ENCODE measurements around the gene CDT1. TPM values are rescaled to one million over a fixed set of nuclear protein-coding genes. Genes with fewer than 3 reads are reported as not detected.

Gene CDT1
- total RNA-seq, 1 experiment from 2014 or later = 16.6 TPM

DNA sequence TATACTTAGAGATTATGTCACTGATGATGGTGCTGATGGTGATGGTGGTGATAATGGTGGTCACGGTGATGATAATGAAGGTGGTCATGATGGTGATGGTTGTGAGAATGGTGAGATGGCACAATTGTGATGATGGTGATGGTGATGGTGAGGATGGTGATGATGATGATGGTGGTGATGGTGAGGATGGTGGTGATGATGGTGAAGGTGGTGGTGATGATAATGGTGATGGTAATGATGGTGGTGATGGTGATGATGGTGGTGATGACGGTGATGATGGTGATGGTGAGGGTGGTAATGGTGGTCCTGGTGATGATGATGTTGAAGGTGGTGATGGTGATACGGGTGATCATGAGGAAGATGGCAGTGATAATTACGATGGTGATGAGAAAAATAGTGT, 5.5 kb upstream of the CDT1 start:
- no peak overlapping the region for H3K27ac Mint-ChIP-seq (ENCODE audit: low read depth, unreplicated experiment)
- H3K9me3 Mint-ChIP-seq (ENCODE audit: unreplicated experiment) = no peaks in the 10 kb centered on the region
- ChIA-PET POLR2A (interaction anchor here (1.3 kb wide), 1 partner anchor 14 kb away, joined by 3 read pairs; no protein-coding TSS in a partner anchor), CTCF (interaction anchor here (1.2 kb wide), 1 partner anchor 12 kb away, joined by 5 read pairs; no protein-coding TSS in a partner anchor)
- H3K36me3 Mint-ChIP-seq (ENCODE audit: insufficient read depth, unreplicated experiment) = peaks cover 4% of the 10 kb centered on the region
- TF ChIP-seq, protein P1, sequence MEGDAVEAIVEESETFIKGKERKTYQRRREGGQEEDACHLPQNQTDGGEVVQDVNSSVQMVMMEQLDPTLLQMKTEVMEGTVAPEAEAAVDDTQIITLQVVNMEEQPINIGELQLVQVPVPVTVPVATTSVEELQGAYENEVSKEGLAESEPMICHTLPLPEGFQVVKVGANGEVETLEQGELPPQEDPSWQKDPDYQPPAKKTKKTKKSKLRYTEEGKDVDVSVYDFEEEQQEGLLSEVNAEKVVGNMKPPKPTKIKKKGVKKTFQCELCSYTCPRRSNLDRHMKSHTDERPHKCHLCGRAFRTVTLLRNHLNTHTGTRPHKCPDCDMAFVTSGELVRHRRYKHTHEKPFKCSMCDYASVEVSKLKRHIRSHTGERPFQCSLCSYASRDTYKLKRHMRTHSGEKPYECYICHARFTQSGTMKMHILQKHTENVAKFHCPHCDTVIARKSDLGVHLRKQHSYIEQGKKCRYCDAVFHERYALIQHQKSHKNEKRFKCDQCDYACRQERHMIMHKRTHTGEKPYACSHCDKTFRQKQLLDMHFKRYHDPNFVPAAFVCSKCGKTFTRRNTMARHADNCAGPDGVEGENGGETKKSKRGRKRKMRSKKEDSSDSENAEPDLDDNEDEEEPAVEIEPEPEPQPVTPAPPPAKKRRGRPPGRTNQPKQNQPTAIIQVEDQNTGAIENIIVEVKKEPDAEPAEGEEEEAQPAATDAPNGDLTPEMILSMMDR (IDR thresholded peaks at IDR 0.05; ENCODE audit: unreplicated experiment) = no peak
- no peak for DNase-seq (ENCODE audit: unreplicated experiment)
- H3K27me3 Mint-ChIP-seq (ENCODE audit: insufficient read depth, unreplicated experiment) = no peaks in the 10 kb centered on the region
- no TSS peak for BruUV-seq (replicated peaks)
- no peaks in the 10 kb centered on the region for H3K4me1 Mint-ChIP-seq (ENCODE audit: insufficient read depth, unreplicated experiment)
- no peak overlapping the region for H3K4me3 Mint-ChIP-seq (ENCODE audit: unreplicated experiment)
- intact Hi-C loops (cut with micrococcal nuclease) = no loop called here

DNA sequence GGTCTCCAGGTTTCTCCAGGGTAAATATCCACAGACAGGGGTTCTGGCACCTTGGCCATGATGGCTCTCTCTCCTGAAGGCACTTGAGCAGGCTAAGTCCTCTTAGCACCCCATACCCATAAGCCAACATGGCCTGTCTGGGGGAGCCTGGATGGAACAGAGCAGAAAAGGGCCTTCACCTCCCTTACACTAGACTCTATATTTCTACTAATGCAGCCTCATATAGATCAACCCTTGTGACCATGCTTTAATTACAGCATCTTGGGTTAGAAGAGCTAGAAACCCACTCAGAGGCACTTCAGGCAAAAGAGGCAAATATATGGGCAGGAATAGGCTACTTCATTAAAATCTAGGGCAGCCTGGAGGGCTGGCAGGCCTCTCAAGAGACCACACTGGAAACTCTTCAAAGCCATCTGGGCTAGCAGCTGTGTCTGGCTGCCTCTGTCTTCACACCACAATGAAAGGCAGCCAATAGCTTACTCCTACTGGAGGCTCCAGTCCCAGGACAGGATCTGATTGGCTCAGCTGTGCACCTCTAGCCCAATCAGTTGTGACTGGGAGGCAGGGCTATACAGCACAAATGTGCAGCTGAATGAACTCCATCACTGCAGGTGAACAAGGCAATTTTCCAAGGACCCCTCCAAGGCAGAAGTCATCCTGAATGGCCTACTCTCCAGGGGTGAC, 4.7 kb upstream of the CDT1 start:
- no TSS peak for BruUV-seq (replicated peaks)
- no peak overlapping the region for H3K27ac Mint-ChIP-seq (ENCODE audit: low read depth, unreplicated experiment)
- no peaks in the 10 kb centered on the region for H3K27me3 Mint-ChIP-seq (ENCODE audit: insufficient read depth, unreplicated experiment)
- no peaks in the 10 kb centered on the region for H3K9me3 Mint-ChIP-seq (ENCODE audit: unreplicated experiment)
- no peak for DNase-seq (ENCODE audit: unreplicated experiment)
- intact Hi-C loops (cut with micrococcal nuclease) = no loop called here
- peaks cover 5% of the 10 kb centered on the region for H3K36me3 Mint-ChIP-seq (ENCODE audit: insufficient read depth, unreplicated experiment)
- no peaks in the 10 kb centered on the region for H3K4me1 Mint-ChIP-seq (ENCODE audit: insufficient read depth, unreplicated experiment)
- no peak overlapping the region for H3K4me3 Mint-ChIP-seq (ENCODE audit: unreplicated experiment)
- ChIA-PET POLR2A (interaction anchor here (1.0 to 1.3 kb wide), 2 partner anchors 11 to 15 kb away, joined by 3 to 4 read pairs; no protein-coding TSS in a partner anchor), CTCF (interaction anchor here (0.5 to 1.5 kb wide), 3 partner anchors 14 to 62 kb away, joined by 3 to 9 read pairs (median 6); no protein-coding TSS in a partner anchor)
- TF ChIP-seq, protein P1 (IDR thresholded peaks at IDR 0.05; ENCODE audit: unreplicated experiment) = no peak

DNA sequence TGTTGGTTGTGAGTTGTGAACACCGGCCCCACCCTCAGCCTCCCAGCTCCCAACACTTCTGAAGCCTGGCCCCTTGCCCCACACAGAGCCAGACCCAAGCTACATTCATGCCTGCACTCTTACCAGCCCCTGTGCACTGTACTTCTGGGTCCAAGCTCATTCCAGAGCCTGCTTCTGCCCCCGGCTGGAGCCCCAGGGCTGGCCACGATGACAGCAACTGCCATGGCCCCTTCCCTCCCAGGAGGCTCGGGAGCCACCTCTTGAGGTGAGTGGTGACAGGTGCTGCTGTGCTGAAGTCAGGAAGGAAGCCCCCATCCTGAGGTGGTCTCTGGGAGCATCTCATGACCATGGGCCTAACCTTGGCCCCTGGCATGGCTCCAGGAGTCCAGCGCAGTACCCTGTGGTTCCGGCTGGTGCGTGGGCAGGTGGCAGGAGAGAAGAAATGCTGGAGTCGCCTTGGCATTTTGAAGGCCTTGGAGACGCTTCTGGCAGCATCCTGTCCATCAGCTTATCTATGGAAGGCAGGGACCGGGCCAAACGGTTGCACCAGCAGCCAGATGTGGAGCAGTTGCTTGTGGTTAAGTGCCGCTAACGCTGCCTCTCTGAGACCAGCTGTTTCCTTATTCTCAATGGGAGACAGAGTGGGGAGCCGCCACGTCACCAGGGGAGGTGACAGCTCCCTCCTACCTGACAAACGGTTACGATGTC, 3.9 kb upstream of the CDT1 start:
- Mint-ChIP-seq H3K36me3 (ENCODE audit: insufficient read depth, unreplicated experiment) (peaks cover 10% of the 10 kb centered on the region), H3K27ac (ENCODE audit: low read depth, unreplicated experiment) (no peak overlapping the region), H3K9me3 (ENCODE audit: unreplicated experiment) (no peaks in the 10 kb centered on the region), H3K4me1 (ENCODE audit: insufficient read depth, unreplicated experiment) (no peaks in the 10 kb centered on the region), H3K4me3 (ENCODE audit: unreplicated experiment) (no peak overlapping the region), H3K27me3 (ENCODE audit: insufficient read depth, unreplicated experiment) (no peaks in the 10 kb centered on the region)
- CTCF ChIA-PET = interaction anchor here (0.9 to 1.5 kb wide), 3 partner anchors 57 to 64 kb away, joined by 3 to 9 read pairs (median 3); no protein-coding TSS in a partner anchor
- intact Hi-C loops (cut with micrococcal nuclease) = no loop called here
- POLR2A ChIA-PET = interaction anchor here (0.8 to 1.2 kb wide), 3 partner anchors 11 to 13 kb away, joined by 3 to 4 read pairs (median 4); partner anchors contain the start of gene APRT
- no peak for DNase-seq (ENCODE audit: unreplicated experiment)
- TF ChIP-seq, protein P1 (IDR thresholded peaks at IDR 0.05; ENCODE audit: unreplicated experiment) = no peak
- BruUV-seq (replicated peaks) = no TSS peak

DNA sequence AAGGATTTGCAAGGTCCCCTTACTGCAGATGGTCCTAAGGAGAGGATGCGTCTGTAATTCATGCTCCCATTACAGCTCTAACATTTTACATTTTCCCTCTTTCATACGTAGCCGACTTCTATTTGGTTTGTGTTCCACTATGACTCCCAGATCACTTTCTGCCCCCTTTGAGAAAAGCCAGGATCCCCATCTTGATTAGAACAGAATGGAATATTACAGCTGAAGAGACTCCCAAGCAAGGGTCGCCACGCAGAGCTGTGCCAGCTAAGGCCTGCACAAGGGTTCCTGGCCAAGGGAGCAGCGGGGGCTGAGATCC, 3.4 kb upstream of the CDT1 start:
- H3K4me3 Mint-ChIP-seq (ENCODE audit: unreplicated experiment) = no peak overlapping the region
- CTCF ChIA-PET = interaction anchor here (0.9 to 1.6 kb wide), 4 partner anchors 57 to 64 kb away, joined by 3 to 9 read pairs (median 6); no protein-coding TSS in a partner anchor
- H3K4me1 Mint-ChIP-seq (ENCODE audit: insufficient read depth, unreplicated experiment) = no peaks in the 10 kb centered on the region
- no peak overlapping the region for H3K27ac Mint-ChIP-seq (ENCODE audit: low read depth, unreplicated experiment)
- no peaks in the 10 kb centered on the region for H3K27me3 Mint-ChIP-seq (ENCODE audit: insufficient read depth, unreplicated experiment)
- no peaks in the 10 kb centered on the region for H3K9me3 Mint-ChIP-seq (ENCODE audit: unreplicated experiment)
- intact Hi-C loops (cut with micrococcal nuclease) = no loop called here
- DNase-seq (ENCODE audit: unreplicated experiment) = no peak
- TF ChIP-seq, protein P1 (IDR thresholded peaks at IDR 0.05; ENCODE audit: unreplicated experiment) = no peak
- peaks cover 15% of the 10 kb centered on the region for H3K36me3 Mint-ChIP-seq (ENCODE audit: insufficient read depth, unreplicated experiment)
- POLR2A ChIA-PET = interaction anchor here (0.8 to 1.2 kb wide), 2 partner anchors 11 to 12 kb away, joined by 3 to 4 read pairs; partner anchors contain the start of gene APRT
- BruUV-seq (replicated peaks) = no TSS peak

All from MCF 10A (cell line).